ENCODE measurements around the gene PRKD3. TPM values are rescaled to one million over a fixed set of nuclear protein-coding genes. Genes with fewer than 3 reads are reported as not detected.

Gene PRKD3
- total and polyA plus RNA-seq, 2 donors (not counting 3 experiments of a cell fraction or from before 2014, with no cell fraction given), result 14.9 to 47.3 TPM

- ChIA-PET CTCF (no interaction called here), POLR2A (no interaction called here)
- H4K20me1 ChIP-seq (replicated peaks; ENCODE audit: control insufficient read depth, extremely low read depth, insufficient read depth, low read length), result peaks cover 3% of the 10 kb centered on the region
- H3K4me1 ChIP-seq (ENCODE audit: control insufficient read depth, extremely low read depth, insufficient read depth, low read length), result peaks cover 3% of the 10 kb centered on the region
- H3K9ac ChIP-seq (replicated peaks; ENCODE audit: extremely low read depth, insufficient read depth, low read length), result no peak overlapping the region
- dilution Hi-C loops (cut with MboI; ENCODE audit: extremely low pct_ligation_motif_present, low sequenced_read_pairs) (no loop called here), intact Hi-C loops (cut with micrococcal nuclease) (no loop called here)
- H3K36me3 ChIP-seq (ENCODE audit: control insufficient read depth in 2 of 2, extremely low read depth in 1 of 2, insufficient read depth in 2 of 2, low read length in 2 of 2), result no peaks in the 10 kb centered on the region
- BruUV-seq (replicated peaks), result no TSS peak
- H3K27ac ChIP-seq (ENCODE audit: insufficient read depth, low read depth, low read length), result no peak overlapping the region
- no peak overlapping the region for H3K4me3 ChIP-seq (replicated peaks in 1 of 3; ENCODE audit: insufficient read depth in 1 of 3, low read depth in 1 of 3, low read length in 3 of 3)
- TF ChIP-seq MAX (IDR thresholded peaks at IDR 0.05; ENCODE audit: insufficient read depth, insufficient read length) (no peak), JUN (IDR thresholded peaks at IDR 0.05; ENCODE audit: borderline replicate concordance, insufficient read depth, insufficient read length, low read depth) (no peak), GATA2 (IDR thresholded peaks at IDR 0.05; ENCODE audit: insufficient read depth, insufficient read length, low read depth, low read length) (no peak), EZH2 (IDR thresholded peaks at IDR 0.05; ENCODE audit: borderline replicate concordance, low read depth, low read length, severe bottlenecking) (no peak), POLR2AphosphoS5 (IDR thresholded peaks at IDR 0.05; ENCODE audit: insufficient read depth, low read depth, low read length) (no peak), FOS (IDR thresholded peaks at IDR 0.05; ENCODE audit: borderline replicate concordance, insufficient read depth, low read length) (no peak), MYC (IDR thresholded peaks at IDR 0.05; ENCODE audit: low read depth, low read length) (no peak), POLR2A (IDR thresholded peaks at IDR 0.05; ENCODE audit: low read depth, low read length) (no peak)
- TF ChIP-seq, protein P1, sequence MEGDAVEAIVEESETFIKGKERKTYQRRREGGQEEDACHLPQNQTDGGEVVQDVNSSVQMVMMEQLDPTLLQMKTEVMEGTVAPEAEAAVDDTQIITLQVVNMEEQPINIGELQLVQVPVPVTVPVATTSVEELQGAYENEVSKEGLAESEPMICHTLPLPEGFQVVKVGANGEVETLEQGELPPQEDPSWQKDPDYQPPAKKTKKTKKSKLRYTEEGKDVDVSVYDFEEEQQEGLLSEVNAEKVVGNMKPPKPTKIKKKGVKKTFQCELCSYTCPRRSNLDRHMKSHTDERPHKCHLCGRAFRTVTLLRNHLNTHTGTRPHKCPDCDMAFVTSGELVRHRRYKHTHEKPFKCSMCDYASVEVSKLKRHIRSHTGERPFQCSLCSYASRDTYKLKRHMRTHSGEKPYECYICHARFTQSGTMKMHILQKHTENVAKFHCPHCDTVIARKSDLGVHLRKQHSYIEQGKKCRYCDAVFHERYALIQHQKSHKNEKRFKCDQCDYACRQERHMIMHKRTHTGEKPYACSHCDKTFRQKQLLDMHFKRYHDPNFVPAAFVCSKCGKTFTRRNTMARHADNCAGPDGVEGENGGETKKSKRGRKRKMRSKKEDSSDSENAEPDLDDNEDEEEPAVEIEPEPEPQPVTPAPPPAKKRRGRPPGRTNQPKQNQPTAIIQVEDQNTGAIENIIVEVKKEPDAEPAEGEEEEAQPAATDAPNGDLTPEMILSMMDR (IDR thresholded peaks at IDR 0.05; ENCODE audit: extremely low read depth in 1 of 2, insufficient read depth in 1 of 2, low read depth in 1 of 2, low read length in 2 of 2), result no peak
- peaks cover 90% of the 10 kb centered on the region for H3K79me2 ChIP-seq (ENCODE audit: control insufficient read depth, insufficient read depth, low read length)
- no peaks in the 10 kb centered on the region for H3K27me3 ChIP-seq (ENCODE audit: control insufficient read depth in 2 of 2, insufficient read depth in 2 of 2, low read length in 2 of 2)
- no peak overlapping the region for H2AFZ ChIP-seq (ENCODE audit: low read depth, low read length)
- H3K9me1 ChIP-seq (replicated peaks; ENCODE audit: control insufficient read depth, extremely low read depth, insufficient read depth, low read length), result no peaks in the 10 kb centered on the region
- DNase-seq (ENCODE audit: low read depth, low spot score) (no peak), FAIRE-seq (no peak)
- H3K9me3 ChIP-seq (replicated peaks; ENCODE audit: control insufficient read depth, insufficient read depth, low read length), result no peaks in the 10 kb centered on the region
- no peak overlapping the region for H3K4me2 ChIP-seq (ENCODE audit: insufficient read depth, low read length)
Observed at GRCh38 chr2:37302701-37303252, 21.9 kb downstream of the PRKD3 start.
